GM12874 (cell line): ENCODE data around the gene UNC5B.

ENCODE experiments used
- TF ChIP-seq, protein P1 (sequence below): IDR thresholded peaks from 2 replicates; pipeline ENCODE4 v1.5.1; 2011; ENCODE audit warnings: low read depth, mild to moderate bottlenecking, control low read depth, low read length, moderate library complexity; ENCODE audit not compliant: insufficient read depth

Gene UNC5B

DNA sequence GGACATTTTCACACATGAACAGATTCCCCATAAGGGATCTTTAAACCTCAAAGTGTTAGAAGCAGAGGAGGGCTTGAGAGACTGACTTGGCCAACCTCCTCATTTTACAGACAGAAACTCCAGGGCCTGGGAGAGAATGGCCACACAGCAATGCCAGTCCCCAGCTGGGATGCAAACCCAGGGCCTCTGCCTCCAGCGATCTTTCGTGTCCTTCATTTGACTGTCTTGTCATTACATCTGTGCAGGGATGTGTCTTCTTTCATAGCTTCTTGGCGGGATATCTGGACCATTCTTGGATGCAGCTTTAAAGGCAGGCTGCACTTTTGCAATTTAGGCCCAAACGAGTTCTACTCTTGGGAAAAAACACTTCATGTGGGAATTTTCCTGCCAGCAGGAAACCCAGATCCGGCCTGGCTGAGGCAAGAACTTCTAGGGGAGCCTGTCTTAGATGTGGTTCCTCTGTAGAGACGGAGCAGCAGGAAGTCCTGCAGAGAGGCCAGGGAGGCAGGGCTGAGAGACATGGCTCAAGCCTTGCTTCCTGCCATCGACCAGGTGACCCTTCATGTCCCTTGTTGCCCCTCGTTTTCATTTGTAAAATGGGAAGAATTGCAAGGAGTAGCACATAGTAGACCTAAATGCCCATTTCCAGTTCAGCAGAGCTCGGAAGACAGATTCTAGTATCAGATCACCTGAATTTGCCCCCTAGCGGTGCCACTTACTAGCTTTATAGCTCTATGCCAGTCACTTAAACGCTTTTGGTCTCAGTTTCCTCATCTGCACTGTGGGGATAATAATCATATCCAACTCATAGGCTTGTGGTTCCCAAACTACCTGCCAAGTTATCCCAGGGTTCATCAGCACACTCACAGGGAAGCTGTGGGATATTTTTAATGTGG is 62.8 kb downstream of the UNC5B start:
- TF ChIP-seq, protein P1, sequence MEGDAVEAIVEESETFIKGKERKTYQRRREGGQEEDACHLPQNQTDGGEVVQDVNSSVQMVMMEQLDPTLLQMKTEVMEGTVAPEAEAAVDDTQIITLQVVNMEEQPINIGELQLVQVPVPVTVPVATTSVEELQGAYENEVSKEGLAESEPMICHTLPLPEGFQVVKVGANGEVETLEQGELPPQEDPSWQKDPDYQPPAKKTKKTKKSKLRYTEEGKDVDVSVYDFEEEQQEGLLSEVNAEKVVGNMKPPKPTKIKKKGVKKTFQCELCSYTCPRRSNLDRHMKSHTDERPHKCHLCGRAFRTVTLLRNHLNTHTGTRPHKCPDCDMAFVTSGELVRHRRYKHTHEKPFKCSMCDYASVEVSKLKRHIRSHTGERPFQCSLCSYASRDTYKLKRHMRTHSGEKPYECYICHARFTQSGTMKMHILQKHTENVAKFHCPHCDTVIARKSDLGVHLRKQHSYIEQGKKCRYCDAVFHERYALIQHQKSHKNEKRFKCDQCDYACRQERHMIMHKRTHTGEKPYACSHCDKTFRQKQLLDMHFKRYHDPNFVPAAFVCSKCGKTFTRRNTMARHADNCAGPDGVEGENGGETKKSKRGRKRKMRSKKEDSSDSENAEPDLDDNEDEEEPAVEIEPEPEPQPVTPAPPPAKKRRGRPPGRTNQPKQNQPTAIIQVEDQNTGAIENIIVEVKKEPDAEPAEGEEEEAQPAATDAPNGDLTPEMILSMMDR, result no peak

DNA sequence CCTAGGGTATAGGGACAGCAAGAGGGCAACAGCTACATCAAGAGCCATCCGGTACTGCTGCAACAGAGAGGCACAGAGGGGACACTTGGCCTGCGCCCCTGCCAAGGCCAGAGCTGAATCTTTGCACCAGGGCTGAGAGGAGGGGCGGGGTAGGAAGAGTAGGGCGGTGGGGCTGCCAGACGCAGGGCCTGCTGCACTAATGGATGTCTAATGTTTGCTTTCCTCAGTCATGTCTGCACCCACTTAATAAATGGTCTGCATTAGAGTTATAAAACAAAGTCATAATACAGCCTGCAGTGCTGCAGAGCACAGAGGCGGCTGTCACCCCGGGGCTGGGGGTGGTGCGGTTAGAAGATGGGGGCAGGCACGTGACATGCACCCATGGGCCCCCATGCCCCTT is 64.5 kb downstream of the UNC5B start:
- TF ChIP-seq, protein P1, result no peak

DNA sequence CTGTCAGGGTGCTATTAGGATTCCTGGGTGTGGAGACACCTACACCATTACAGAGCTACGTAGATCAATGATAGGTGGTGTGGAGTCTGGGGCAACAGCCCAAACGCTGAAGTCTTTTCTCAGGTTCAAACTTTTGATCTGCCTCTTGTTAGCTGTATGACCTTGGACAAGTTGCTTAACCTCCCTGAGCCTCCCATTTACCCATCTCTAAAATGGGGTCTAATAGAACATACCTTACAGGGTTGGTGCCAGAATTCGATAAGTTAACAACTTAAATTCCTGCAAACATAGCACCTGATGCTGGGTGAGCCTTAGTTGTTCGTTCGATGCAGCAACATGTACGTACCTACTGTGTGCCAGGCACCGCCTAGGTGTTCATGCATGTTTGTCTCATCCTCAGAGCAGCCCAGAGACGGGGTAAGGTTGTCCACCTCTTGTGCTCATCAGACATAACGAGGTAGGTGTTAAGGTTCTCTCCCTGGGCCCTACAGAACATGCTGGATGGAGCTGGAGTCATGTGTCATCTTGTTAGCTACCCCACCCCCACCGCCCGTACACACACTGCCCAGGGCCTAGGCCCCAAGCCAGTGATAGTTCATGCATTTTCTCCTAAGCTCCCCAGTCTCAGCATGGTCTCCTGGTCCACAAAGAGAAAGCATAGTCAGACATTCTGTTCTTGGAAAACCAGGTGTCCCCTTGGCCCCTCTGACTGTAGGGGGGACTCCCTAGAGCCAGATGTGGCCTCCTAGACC is 65.7 kb downstream of the UNC5B start:
- TF ChIP-seq, protein P1, result no peak

DNA sequence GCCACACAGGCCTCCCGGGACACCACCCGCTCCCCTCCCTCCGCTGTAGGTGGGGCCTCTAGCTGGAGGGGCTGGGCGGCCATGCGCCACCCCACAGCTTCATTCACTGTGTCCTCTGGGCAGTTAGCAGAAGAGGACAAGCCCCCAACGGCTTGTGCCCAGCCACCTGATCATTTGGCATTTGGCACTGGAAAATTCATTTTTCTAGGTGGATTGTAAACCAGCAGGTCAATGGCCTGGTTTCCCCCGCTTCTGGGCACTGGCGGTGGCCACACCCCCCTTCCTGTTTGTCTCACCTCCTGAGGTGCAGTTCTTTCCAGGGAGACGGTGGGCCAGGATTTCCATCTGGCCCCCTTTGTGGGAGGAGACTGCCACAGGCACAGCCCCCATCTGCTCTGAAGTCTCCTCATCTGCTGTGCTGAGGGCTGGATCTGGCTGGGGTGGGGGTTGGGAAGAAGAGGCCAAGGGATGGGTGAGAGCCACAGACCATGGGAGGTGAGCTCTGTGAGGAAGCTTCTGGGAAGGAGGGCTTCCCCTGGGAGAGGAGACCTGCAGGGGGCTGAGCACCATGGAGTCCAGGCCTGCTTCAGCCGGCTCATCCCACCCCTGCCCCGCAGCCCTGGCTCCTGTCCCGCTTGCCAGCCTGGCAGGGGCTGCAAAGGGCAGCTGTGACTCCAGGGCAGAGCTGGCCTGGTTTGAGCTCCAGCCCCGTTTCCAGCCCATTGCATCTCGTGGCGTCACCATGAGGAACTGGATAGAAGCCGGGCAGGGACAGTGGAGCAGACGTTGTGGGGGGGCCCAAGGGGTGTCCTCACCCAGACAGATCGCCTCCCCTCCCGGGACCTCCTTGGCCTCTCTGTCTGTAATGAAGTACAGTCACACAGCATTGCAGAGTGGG is 66.6 kb downstream of the UNC5B start:
- TF ChIP-seq, protein P1, result no peak

DNA sequence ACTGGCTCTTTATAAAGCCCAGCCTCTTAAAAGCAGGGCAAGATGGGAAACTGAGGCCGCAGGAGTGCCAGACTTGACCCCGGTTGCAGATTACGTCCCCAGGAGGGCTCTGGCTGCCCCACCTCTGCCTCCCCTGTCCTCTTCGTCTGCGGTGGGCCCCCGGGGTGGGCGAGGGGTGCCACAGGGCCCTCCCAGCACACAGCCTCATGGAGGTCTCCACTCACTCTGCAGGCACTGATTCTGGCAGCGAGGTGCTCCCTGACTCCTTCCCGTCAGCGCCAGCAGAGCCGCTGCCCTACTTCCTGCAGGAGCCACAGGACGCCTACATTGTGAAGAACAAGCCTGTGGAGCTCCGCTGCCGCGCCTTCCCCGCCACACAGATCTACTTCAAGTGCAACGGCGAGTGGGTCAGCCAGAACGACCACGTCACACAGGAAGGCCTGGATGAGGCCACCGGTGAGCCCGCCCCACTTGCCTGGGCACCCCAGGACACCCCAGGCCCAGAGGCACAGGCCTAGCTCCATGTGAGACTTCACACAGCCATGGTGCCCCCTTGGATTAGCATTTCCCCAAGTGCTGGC is 67.3 kb downstream of the UNC5B start:
- TF ChIP-seq, protein P1, result no peak

DNA sequence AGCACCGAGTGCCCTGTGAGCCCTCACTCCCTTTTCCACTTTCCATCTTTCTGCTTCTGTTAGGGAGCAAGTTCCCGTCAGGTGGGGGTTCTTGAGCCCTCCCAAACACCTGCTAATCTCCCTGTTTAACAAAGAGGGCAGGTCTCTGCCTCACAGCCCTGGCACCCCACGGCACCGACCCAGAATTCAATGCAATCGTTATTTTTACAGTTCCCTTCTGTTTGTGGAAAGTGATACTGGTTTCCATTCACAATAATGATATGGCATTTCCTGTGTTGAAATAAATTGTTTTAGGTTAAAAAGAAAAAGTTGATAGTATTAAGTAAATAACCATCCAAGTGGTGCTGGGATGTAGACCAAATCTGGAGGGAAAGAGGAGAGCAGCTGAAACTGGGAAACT is 67.8 kb downstream of the UNC5B start:
- TF ChIP-seq, protein P1, result no peak
